ENCODE results near the gene SPR.

DNA sequence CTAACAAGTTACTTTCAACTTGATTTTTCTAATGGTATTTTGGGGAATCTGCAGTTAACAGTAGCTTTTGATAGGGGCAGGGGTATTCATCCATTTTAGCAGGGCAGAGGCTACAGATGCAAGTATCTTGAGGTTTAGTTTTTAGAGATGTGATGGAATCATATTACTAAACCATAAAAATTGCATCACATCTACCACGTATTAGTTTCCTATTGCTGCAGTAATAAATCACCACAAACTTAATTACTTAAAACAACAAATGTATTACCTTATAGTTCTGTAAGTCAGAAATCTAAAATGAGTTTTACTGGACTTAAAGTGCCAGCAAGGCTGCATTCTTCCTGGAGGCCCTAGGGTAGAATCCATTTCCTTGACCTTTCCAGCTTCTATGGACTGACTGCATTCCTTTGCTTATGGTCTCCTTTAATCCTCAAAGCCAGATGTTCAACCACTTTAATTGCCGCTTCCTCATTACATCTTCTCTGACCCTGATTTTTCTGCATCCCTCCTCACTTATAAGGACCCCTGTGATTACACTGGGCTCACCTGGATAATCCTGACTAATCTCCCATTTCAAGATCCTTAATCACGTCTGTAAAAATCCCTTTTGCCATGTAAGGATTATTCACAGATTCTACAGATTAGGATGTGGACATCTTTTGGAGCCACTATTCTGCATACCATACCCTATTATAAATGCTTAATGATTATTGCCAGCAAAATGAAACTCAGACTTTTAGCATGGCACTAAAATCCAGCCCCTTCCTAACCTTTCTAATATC, 39.5 kb upstream of the SPR start:
- TF ChIP-seq ZNF788 (CRISPR knock-in tag; IDR thresholded peaks at IDR 0.05; ENCODE audit: borderline replicate concordance) (no peak), BRD4 (CRISPR knock-in tag; IDR thresholded peaks at IDR 0.05) (no peak), RFX5 (IDR thresholded peaks at IDR 0.05; ENCODE audit: low read depth, low read length) (no peak)
